Upper lobe of right lung (tissue), 1 donor: ENCODE measurements around the gene PIGQ. TPM values are rescaled to one million over a fixed set of nuclear protein-coding genes. Genes with fewer than 3 reads are reported as not detected.
A peak's percentile ranks its signal among the peaks of the same experiment; 100 is the strongest.

Source experiments
- ATAC-seq: fragments of 200-7000 bp; cut with Tn5 transposase; one replicate; pipeline ENCODE4 v1.9.1; 2020; ENCODE audit warnings: mild to moderate bottlenecking, moderate library complexity
- DNase-seq: peaks from one replicate; pipeline ENCODE4 v3.0.0-alpha.2; 2020
- H3K27ac ChIP-seq: fragments of 200-600 bp; one replicate; pipeline ENCODE4 v1.8.0; 2022
- H3K27me3 ChIP-seq: fragments of 200-600 bp; one replicate; pipeline ENCODE4 v1.8.0; 2022; ENCODE audit warnings: mild to moderate bottlenecking
- H3K36me3 ChIP-seq: fragments of 200-600 bp; one replicate; pipeline ENCODE4 v1.8.0; 2022
- H3K4me1 ChIP-seq: fragments of 200-600 bp; one replicate; pipeline ENCODE4 v1.8.0; 2022
- H3K4me3 ChIP-seq: fragments of 200-600 bp; one replicate; pipeline ENCODE4 v1.8.0; 2022; ENCODE audit warnings: mild to moderate bottlenecking
- H3K9me3 ChIP-seq: fragments of 200-600 bp; one replicate; pipeline ENCODE4 v1.8.0; 2022
- intact Hi-C: fragments of 100-400 bp; cut with DNase I; formaldehyde crosslinking; loops from one replicate; pipeline ENCODE4 v1.11.0; 2022
- total RNA-seq: library from RNA; stranded (reverse); fragmentation: NEBNext Ultra II Directional; extraction: Animal tissue kit (Norgen Biotek cat#: 25700); gene quantifications from one replicate; pipeline ENCODE4 v1.2.1, GENCODE V29; 2021
- TF ChIP-seq, protein P1 (sequence below): fragments of 200-600 bp; IDR thresholded peaks from one replicate; pipeline ENCODE4 v1.8.0; 2022; ENCODE audit warnings: antibody characterized with exemption
- donor health status: DM: no; HTN: yes; CAD: no; lungs with severe emphysema.

The PIGQ gene
- total RNA-seq, 1 donor from 2014 or later = 59.4 TPM

GRCh38 chr16:523097-523741 lies 46.5 kb upstream of the PIGQ start:
- intact Hi-C loops = no loop called here
- TF ChIP-seq, protein P1, sequence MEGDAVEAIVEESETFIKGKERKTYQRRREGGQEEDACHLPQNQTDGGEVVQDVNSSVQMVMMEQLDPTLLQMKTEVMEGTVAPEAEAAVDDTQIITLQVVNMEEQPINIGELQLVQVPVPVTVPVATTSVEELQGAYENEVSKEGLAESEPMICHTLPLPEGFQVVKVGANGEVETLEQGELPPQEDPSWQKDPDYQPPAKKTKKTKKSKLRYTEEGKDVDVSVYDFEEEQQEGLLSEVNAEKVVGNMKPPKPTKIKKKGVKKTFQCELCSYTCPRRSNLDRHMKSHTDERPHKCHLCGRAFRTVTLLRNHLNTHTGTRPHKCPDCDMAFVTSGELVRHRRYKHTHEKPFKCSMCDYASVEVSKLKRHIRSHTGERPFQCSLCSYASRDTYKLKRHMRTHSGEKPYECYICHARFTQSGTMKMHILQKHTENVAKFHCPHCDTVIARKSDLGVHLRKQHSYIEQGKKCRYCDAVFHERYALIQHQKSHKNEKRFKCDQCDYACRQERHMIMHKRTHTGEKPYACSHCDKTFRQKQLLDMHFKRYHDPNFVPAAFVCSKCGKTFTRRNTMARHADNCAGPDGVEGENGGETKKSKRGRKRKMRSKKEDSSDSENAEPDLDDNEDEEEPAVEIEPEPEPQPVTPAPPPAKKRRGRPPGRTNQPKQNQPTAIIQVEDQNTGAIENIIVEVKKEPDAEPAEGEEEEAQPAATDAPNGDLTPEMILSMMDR = no peak
- Histone ChIP-seq H3K27me3 (no peaks in the 10 kb centered on the region), H3K36me3 (peaks cover 20% of the 10 kb centered on the region), H3K27ac (no peak overlapping the region), H3K4me3 (no peak overlapping the region), H3K4me1 (peaks cover 9% of the 10 kb centered on the region), H3K9me3 (no peaks in the 10 kb centered on the region)
- DNase-seq = no peak
- ATAC-seq = no peak

DNA sequence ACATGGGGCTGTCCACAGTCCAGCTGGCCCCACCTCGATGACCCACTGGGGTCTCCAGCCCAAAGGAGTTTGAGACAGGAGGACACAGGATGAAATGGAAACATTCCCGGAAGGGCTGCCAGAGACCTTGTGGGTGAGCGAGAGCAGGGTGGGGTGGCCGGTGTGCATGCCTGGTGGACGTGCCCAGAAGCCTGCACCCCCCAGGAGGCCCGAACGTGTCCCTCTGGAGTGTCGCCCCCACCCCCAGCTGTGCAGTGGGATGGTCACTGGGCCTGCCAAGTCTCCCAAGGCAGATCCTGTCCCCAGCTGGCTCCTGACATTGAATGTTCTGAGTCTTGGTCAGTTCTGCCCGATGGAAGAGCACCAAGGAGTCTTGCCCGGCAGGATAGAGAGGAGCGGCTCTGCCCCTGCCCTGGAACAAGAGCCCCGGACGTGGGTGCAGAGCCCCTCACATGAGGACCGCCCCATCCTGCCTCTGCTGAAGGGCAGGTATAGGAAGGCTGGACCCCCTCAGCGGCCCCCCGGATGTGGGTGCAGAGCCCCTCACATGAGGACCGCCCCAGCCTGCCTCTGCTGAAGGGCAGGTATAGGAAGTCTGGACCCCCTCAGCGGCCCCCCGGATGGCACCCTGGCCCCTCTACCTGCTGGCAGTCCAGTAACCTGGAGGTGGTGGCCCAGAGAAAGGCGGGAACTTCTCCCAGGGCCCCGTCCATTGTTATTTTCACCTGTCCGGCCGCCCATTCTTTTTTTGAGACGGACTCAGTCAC lies 45.3 kb upstream of the PIGQ start:
- TF ChIP-seq, protein P1 = no peak

DNA sequence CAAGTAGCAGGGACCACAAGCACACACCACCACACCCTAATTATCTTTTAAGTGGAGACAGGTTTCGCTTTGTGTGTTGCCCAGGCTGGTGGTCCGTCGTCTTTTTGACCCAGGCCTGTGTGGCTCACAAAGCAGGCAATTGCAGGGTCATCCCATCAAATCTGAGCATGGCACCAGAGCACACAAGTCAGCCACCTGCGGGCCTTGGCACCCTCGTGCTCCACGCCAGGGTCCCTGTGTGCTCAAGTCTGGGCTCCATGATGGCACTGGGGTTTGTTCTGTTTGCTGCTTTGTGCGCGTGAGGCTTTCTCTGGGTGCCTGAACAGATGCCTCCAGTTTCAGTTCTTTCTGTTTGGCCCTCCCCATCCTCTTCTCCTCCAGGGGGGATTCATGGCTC lies 44.6 kb upstream of the PIGQ start:
- H3K4me1 ChIP-seq = peaks cover 23% of the 10 kb centered on the region
- no peaks in the 10 kb centered on the region for H3K27me3 ChIP-seq
- intact Hi-C loops = no loop called here
- H3K9me3 ChIP-seq = no peaks in the 10 kb centered on the region
- peaks cover 9% of the 10 kb centered on the region for H3K36me3 ChIP-seq
- H3K27ac ChIP-seq = no peak overlapping the region
- H3K4me3 ChIP-seq = no peak overlapping the region
- DNase-seq (no peak), ATAC-seq (no peak)
- TF ChIP-seq, protein P1 = no peak

More for the DNA sequence above, 45.3 kb upstream of the PIGQ start:
- no peak for ATAC-seq
- H3K4me3 ChIP-seq = no peak overlapping the region
- H3K27me3 ChIP-seq = no peaks in the 10 kb centered on the region
- peaks cover 16% of the 10 kb centered on the region for H3K4me1 ChIP-seq
- no peak overlapping the region for H3K27ac ChIP-seq
- intact Hi-C loops = no loop called here
- peaks cover 15% of the 10 kb centered on the region for H3K36me3 ChIP-seq
- H3K9me3 ChIP-seq = no peaks in the 10 kb centered on the region
- DNase-seq = no peak

GRCh38 chr16:525520-526180 lies 44.1 kb upstream of the PIGQ start:
- no peaks in the 10 kb centered on the region for H3K27me3 ChIP-seq
- intact Hi-C loops = no loop called here
- ATAC-seq = no peak
- peaks cover 3% of the 10 kb centered on the region for H3K36me3 ChIP-seq
- no peaks in the 10 kb centered on the region for H3K9me3 ChIP-seq
- TF ChIP-seq, protein P1 = no peak
- peak overlapping the region; percentile 81 for H3K4me3 ChIP-seq
- peak overlapping the region; percentile 97 for H3K27ac ChIP-seq
- no peak for DNase-seq
- peaks cover 24% of the 10 kb centered on the region for H3K4me1 ChIP-seq

DNA sequence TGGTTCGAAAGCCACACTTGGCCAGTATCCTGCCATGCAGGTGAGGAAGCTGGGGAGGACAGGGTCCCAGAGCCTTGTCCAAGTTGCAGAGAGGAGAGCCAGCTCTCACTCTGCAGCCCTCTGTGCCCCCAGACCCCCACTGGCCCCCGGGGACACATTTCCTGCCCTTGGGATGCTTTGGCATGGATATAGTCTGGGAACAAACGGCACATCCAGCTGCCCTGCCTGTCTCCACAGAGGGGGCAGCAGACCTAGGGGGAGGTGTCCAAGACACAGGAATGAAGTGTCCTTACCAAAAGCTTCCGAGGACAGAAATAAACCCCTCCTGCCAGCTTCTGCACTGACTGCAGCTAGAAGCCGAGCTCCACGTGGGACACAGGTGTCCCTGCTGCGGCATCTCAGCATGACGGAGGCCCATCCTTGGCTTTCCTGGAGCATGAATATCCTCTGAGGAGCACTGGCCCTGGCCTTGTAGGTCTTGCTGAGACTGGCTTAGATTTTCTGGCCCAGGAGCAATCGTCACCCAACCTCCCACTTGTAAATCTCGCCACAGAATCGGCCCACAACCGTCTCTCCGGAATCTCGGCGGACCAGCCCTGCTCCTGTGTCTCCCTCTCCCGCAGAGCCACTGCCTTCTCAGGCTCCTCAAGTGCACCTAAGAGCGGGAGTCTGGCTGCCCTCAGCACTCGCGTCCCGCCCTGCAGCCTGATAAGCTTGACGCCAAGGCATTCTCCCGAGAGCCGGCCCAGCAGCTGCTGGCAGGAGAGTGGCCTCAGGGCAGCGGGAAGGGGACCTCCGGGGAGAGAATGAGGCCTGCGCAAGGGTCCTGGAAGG lies 43.4 kb upstream of the PIGQ start:
- Histone ChIP-seq H3K4me3 (peak overlapping the region; percentile 81), H3K9me3 (no peaks in the 10 kb centered on the region), H3K27me3 (no peaks in the 10 kb centered on the region), H3K27ac (peak overlapping the region; percentile 97), H3K36me3 (no peaks in the 10 kb centered on the region), H3K4me1 (peaks cover 24% of the 10 kb centered on the region)
- ATAC-seq = peak; percentile 8
- intact Hi-C loops = no loop called here
- TF ChIP-seq, protein P1 = no peak
- peak; percentile 84 for DNase-seq
